GM12892 (cell line): ENCODE results near the gene ANXA8.

Experiments used
- POLR2A ChIP-seq: IDR thresholded peaks from 2 replicates; pipeline ENCODE4 v1.6.1; 2011; ENCODE audit warnings: low read depth, low read length, control low read depth
- POLR2AphosphoS5 ChIP-seq: IDR thresholded peaks from 2 replicates; pipeline ENCODE4 v1.6.1; 2011; ENCODE audit warnings: low read depth, low read length, control low read depth
- TAF1 ChIP-seq: IDR thresholded peaks from 2 replicates; pipeline ENCODE4 v1.6.1; 2011; ENCODE audit warnings: low read depth, mild to moderate bottlenecking, control low read depth, low read length, borderline replicate concordance

DNA sequence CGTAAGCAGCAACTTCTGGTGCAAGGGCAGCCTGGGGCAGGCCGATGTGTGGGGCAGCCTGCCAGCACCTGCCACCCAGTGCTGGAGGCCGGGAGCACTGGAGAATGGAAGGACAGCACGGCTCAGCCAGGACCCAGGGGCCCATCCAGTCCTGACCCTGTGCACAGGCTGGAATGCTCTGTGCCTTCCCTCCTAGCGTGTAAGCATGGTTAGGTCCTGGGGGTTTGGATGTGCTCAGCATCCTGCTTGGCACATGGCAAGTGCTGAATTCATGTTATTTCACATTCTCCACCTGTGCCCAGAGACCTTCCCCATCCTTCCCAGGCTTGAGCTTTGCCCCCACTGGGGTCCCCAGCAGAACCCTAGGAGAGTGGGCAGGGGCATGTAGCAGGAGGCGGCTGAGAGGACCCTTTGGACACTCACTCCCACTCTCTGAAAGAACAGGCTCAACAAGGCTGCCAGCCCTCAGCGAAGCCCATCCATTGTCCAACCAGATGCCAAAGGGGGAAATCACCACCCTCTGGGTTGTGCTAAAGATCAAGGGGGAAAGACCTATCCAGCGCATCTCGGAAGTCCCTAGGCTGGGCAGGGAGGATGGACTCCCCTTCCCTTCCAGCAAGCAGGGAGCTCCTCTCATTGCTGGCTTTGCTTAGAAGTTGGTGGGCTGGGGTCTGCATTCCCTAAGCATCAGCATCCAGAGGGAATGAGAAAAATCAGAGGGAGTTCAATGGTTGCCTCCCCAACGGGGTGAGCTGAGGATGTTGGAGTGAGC lies 29.7 kb downstream of the ANXA8 start:
- TF ChIP-seq POLR2A: no peak
- no peak for TF ChIP-seq POLR2AphosphoS5
- TF ChIP-seq TAF1: no peak
